Activated CD8-positive, alpha-beta T cell treated with anti-CD3 and anti-CD28 coated beads, Interleukin-2, amount 10 ng/mL, durations not matched to agents 7 days and 5 days (primary cell): ENCODE data around the gene ZNF527. TPM values are rescaled to one million over a fixed set of nuclear protein-coding genes. Genes with fewer than 3 reads are reported as not detected.
A peak's percentile ranks its signal among the peaks of the same experiment; 100 is the strongest.
"Not testable (repeated sequence)": the region's sequence is repeated elsewhere in the genome, so short reads cannot be mapped to it uniquely, and the experiment has no call there.

Source experiments
- ATAC-seq: fragments of 150-1000 bp; cut with Tn5 transposase; one replicate; pipeline ENCODE4 v1.10.0; 2021; ENCODE audit warnings: moderate library complexity
- CTCF ChIA-PET: fragments of 350-600 bp; sonication (Branson Sonifier 250); formaldehyde crosslinking; loops from one replicate; lab custom pipeline; 2021; ENCODE audit warnings: antibody characterized with exemption; lab: Charles Lee
- POLR2A ChIA-PET: fragments of 350-600 bp; sonication (Branson Sonifier 250); formaldehyde crosslinking; loops from one replicate; lab custom pipeline; 2021; ENCODE audit warnings: antibody characterized with exemption; lab: Charles Lee
- DNase-seq: peaks from one replicate; pipeline ENCODE4 v3.0.0-alpha.2; 2020
- H3K27ac Mint-ChIP-seq: one replicate; pipeline ENCODE4 v1.8.0; 2021; ENCODE audit warnings: mild to moderate bottlenecking, mixed read lengths
- H3K27me3 Mint-ChIP-seq: one replicate; pipeline ENCODE4 v1.8.0; 2021; ENCODE audit warnings: low read depth, mixed read lengths
- H3K36me3 Mint-ChIP-seq: one replicate; pipeline ENCODE4 v1.8.0; 2021; ENCODE audit warnings: low read depth, mixed read lengths
- H3K4me1 Mint-ChIP-seq: one replicate; pipeline ENCODE4 v1.8.0; 2021; ENCODE audit warnings: low read depth, mixed read lengths
- H3K4me3 Mint-ChIP-seq: one replicate; pipeline ENCODE4 v1.8.0; 2021; ENCODE audit warnings: mild to moderate bottlenecking, mixed read lengths
- H3K9me3 Mint-ChIP-seq: one replicate; pipeline ENCODE4 v1.8.0; 2022; ENCODE audit warnings: mixed read lengths; ENCODE audit not compliant: insufficient read depth
- total RNA-seq, 2 experiments: library from RNA; stranded (reverse); gene quantifications; one replicate each; pipeline ENCODE4 v1.2.3, GENCODE V29; 2021

The ZNF527 gene
- total RNA-seq, 2 experiments from 2014 or later, result 6.5 to 6.7 TPM

DNA sequence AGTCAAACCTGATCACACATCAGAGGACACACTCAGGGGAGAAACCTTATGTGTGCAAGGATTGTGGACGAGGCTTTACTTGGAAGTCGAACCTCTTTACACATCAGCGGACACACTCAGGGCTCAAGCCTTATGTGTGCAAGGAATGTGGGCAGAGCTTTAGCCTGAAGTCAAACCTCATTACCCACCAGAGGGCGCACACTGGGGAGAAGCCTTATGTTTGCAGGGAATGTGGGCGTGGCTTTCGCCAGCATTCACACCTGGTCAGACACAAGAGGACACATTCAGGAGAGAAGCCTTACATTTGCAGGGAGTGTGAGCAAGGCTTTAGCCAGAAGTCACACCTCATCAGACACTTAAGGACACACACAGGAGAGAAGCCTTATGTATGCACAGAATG lies 8.2 kb upstream of the ZNF527 start:
- Mint-ChIP-seq H3K27me3 (no peaks in the 10 kb centered on the region), H3K4me1 (no peaks in the 10 kb centered on the region), H3K27ac (no peak overlapping the region), H3K9me3 (peaks cover 58% of the 10 kb centered on the region), H3K4me3 (no peak overlapping the region), H3K36me3 (peaks cover 70% of the 10 kb centered on the region)
- DNase-seq (no peak), ATAC-seq (no peak)
- ChIA-PET CTCF (no interaction called here), POLR2A (no interaction called here)

DNA sequence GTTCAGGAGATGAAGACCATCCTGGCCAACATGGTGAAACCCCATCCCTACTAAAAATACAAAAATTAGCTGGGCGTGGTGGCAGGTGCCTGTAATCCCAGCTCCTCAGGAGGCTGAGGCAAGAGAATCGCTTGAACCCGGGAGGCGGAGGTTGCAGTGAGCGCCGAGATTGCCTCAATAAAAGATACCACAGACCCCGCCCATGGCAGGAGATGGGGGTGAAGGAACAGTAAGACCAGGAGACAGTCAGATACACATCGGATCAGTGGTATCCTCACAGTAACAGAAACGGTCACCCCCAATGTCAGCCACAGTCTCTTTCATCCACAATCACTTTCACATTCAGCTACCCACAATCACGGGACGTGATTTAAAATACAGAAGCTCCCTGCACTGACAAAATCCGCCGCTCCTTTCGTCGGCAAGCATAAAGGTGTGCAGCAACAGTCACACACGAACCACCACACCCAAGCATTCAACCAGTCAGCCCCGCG lies 466 bp upstream of the ZNF527 start:
- H3K4me1 Mint-ChIP-seq, result peaks cover 17% of the 10 kb centered on the region
- CTCF ChIA-PET, result interaction anchor here (1.0 to 1.4 kb wide), 3 partner anchors 60 to 520 kb away, joined by 3 to 6 read pairs (median 3); no protein-coding TSS in a partner anchor
- H3K9me3 Mint-ChIP-seq, result peaks cover 15% of the 10 kb centered on the region
- peak; percentile 58 for ATAC-seq
- peak overlapping the region; percentile 94 for H3K4me3 Mint-ChIP-seq
- H3K27ac Mint-ChIP-seq, result peak overlapping the region; percentile 92
- POLR2A ChIA-PET, result interaction anchor here (0.6 to 2.1 kb wide), 9 partner anchors 9 to 153 kb away, joined by 3 to 9 read pairs (median 4); partner anchors contain the start of genes ZNF383, ZNF569, ZNF570 and ZNF793
- DNase-seq, H3K27me3 Mint-ChIP-seq: not testable (repeated sequence)
- H3K36me3 Mint-ChIP-seq, result peaks cover 17% of the 10 kb centered on the region

DNA sequence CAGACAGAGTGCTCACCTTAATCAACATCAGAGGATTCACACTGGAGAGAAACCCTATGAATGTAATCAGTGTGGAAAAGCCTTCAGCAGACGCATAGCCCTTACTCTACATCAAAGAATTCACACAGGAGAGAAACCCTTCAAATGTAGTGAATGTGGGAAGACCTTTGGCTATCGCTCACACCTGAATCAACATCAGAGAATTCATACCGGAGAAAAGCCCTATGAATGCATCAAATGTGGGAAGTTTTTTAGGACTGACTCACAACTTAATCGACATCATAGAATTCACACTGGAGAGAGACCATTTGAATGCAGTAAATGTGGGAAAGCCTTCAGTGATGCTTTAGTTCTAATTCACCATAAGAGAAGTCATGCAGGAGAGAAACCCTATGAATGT lies 18.3 kb downstream of the ZNF527 start:
- ChIA-PET CTCF (no interaction called here), POLR2A (no interaction called here)
- no peaks in the 10 kb centered on the region for H3K4me1 Mint-ChIP-seq
- H3K27ac Mint-ChIP-seq, result no peak overlapping the region
- peaks cover 52% of the 10 kb centered on the region for H3K36me3 Mint-ChIP-seq
- ATAC-seq, result no peak
- no peak overlapping the region for H3K4me3 Mint-ChIP-seq
- H3K27me3 Mint-ChIP-seq, result no peaks in the 10 kb centered on the region
- DNase-seq, result no peak
- peaks cover 57% of the 10 kb centered on the region for H3K9me3 Mint-ChIP-seq

DNA sequence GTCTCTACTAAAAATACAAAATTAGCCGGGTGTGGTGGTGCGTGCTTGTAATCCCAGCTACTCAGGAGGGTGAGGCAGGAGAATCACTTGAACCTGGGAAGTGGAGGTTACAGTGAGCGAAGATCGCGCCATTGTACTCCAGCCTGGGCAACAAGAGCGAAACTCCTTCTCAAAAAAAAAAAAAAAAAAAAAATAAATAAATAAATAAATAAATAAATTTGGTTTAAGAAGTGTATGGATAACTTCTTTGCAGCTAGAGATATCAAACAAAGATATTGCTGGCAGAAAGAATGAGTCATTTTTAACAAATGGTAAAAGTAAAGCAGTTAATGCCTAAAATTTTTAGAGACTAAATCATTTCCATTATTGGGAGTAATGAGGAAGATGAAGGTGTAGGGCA lies 20.5 kb downstream of the ZNF527 start:
- ATAC-seq, POLR2A ChIA-PET, H3K4me3 Mint-ChIP-seq, H3K27ac Mint-ChIP-seq, H3K27me3 Mint-ChIP-seq, DNase-seq, CTCF ChIA-PET, H3K4me1 Mint-ChIP-seq: not testable (repeated sequence)
- Mint-ChIP-seq H3K9me3 (peaks cover 64% of the 10 kb centered on the region), H3K36me3 (peaks cover 35% of the 10 kb centered on the region)

DNA sequence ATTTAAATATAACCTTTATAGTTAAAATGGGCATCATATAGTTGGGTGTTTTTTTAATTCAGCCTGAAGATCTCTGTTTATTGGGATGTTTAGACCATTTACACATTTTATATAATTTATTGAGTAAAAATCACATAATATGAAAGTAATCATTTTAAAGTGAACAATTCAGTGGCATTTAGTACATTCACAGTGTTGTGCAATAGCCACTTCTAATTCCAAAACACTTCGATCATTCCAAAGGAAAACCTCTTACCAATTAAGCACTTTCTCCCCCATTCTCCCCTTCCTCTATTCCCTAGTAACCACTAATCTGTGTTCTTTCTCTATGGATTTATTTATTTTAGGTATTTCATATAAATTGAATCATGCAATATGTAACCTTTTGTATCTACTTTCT lies 30.2 kb downstream of the ZNF527 start:
- Mint-ChIP-seq H3K27me3 (no peaks in the 10 kb centered on the region), H3K4me1 (no peaks in the 10 kb centered on the region), H3K36me3 (peaks cover 4% of the 10 kb centered on the region), H3K9me3 (peaks cover 55% of the 10 kb centered on the region), H3K4me3 (no peak overlapping the region), H3K27ac (no peak overlapping the region)
- POLR2A ChIA-PET, result no interaction called here
- no peak for DNase-seq
- no peak for ATAC-seq
- CTCF ChIA-PET, result no interaction called here

DNA sequence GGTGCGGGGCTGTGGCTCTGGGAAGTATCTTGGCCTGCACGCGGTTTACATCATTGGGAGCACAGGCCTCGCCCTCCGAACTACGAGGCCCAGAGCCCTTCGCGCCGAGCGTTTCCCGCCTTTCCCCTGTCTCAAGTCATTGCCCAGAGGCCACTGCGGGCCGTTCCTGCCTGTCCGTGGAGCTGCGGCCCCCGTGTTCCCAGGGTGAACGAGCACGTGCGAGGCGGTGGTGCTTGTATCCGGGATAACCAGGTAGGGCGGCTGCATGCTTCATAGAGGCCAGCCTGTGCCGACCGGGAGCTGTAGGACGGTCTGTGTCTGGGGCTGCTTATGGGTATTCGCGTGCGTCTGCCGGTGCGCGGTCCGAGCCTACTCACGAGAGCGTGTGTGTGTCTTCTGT lies 32.5 kb downstream of the ZNF527 start:
- H3K36me3 Mint-ChIP-seq, result peaks cover 5% of the 10 kb centered on the region
- H3K27ac Mint-ChIP-seq, result no peak overlapping the region
- DNase-seq (no peak), ATAC-seq (no peak)
- POLR2A ChIA-PET, result no interaction called here
- no peaks in the 10 kb centered on the region for H3K27me3 Mint-ChIP-seq
- no peak overlapping the region for H3K4me3 Mint-ChIP-seq
- H3K9me3 Mint-ChIP-seq, result peaks cover 58% of the 10 kb centered on the region
- CTCF ChIA-PET, result no interaction called here
- no peaks in the 10 kb centered on the region for H3K4me1 Mint-ChIP-seq

DNA sequence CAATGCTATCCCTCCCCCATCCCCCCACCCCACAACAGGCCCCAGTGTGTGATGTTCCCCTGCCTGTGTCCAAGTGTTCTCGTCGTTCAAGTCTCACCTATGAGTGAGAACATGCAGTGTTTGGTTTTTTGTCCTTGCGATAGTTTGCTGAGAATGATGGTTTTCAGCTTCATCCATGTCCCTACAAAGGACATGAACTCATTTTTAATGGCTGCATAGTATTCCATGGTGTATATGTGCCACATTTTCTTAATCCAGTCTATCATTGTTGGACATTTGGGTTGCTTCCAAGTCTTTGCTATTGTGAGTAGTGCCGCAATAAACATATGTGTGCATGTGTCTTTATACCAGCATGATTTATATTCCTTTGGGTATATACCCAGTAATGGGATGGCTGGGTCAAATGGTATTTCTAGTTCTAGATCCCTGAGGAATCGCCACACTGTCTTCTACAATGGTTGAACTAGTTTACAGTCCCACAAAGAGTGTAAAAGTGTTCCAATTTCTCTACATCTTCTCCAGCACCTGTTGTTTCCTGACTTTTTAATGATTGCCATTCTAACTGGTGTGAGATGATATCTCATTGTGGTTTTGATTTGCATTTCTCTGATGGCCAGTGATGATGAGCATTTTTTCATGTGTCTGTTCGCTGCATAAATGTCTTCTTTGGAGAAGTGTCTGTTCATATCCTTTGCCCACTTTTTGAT lies 35.4 kb downstream of the ZNF527 start:
- H3K36me3 Mint-ChIP-seq, POLR2A ChIA-PET, DNase-seq, H3K4me3 Mint-ChIP-seq, CTCF ChIA-PET, H3K4me1 Mint-ChIP-seq, ATAC-seq, H3K27ac Mint-ChIP-seq, H3K27me3 Mint-ChIP-seq: not testable (repeated sequence)
- H3K9me3 Mint-ChIP-seq, result peaks cover 62% of the 10 kb centered on the region

DNA sequence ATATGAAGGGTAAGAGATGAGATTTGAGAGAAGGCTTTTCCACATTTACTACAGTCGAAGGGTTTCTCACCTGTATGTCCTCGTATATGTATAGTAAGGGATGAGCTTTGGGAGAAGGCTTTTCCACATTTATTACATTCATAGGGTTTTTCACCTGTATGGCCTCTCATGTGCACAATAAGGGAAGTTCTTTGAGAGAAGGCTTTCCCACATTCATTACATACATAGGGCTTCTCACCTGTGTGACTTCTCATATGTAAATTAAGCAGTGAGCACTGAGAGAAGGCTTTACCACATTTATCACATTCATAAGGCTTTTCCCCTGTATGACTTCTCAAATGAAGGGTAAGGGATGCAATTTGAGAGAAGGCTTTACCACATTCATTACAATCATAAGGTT lies 41.8 kb downstream of the ZNF527 start:
- H3K27me3 Mint-ChIP-seq, result no peaks in the 10 kb centered on the region
- no peaks in the 10 kb centered on the region for H3K4me1 Mint-ChIP-seq
- DNase-seq, result no peak
- no peak overlapping the region for H3K4me3 Mint-ChIP-seq
- peaks cover 67% of the 10 kb centered on the region for H3K9me3 Mint-ChIP-seq
- POLR2A ChIA-PET, result no interaction called here
- CTCF ChIA-PET, result no interaction called here
- no peak for ATAC-seq
- peaks cover 44% of the 10 kb centered on the region for H3K36me3 Mint-ChIP-seq
- no peak overlapping the region for H3K27ac Mint-ChIP-seq

DNA sequence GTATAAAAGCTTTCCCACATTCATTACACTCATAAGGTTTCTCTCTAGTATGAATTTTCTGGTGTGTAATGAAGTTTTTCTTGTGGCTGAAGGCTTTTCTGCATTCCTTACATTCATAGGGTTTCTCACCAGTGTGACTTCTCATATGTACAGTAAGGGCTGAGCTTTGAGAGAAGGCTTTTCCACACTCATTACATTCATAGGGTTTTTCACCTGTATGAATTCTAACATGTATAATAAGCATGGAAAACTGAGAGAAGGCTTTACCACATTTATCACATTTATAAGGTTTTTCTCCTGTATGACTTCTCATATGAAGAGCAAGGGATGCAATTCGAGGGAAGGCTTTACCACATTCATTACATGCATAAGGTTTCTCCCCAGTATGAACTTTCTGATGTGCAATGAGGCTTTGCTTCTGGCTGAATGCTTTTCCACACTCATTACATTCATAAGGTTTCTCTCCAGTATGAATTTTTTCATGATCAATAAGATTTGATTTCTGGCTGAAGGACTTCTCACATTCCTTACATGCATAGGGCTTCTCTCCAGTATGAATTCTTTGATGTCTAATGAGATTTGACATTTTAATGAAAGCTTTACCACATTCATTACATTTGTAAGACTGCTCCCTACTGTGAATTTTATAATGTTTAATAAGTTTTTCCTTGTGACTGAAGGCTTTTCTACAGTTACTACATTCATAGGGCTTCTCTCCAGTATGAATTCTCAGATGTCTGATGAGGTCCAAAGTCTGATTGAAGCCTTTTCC lies 42.6 kb downstream of the ZNF527 start:
- Mint-ChIP-seq H3K4me3 (no peak overlapping the region), H3K27me3 (no peaks in the 10 kb centered on the region), H3K4me1 (no peaks in the 10 kb centered on the region), H3K36me3 (peaks cover 46% of the 10 kb centered on the region), H3K9me3 (peaks cover 65% of the 10 kb centered on the region), H3K27ac (no peak overlapping the region)
- ATAC-seq, result no peak
- ChIA-PET POLR2A (no interaction called here), CTCF (no interaction called here)
- DNase-seq, result no peak

Other genes starting within 250 kb of the ZNF527 start
- gene ZNF585A, start 198.4 kb upstream of the ZNF527 start, total RNA-seq, result 1 to 10 TPM; 7.9 TPM
- 10 to 100 TPM; 10.0 to 12.0 TPM for gene ZNF585B, start 160.6 kb upstream of the ZNF527 start, total RNA-seq
- gene ZNF383, start 152.9 kb upstream of the ZNF527 start, total RNA-seq, result 10 to 100 TPM; 10.5 to 11.2 TPM
- 1 to 10 TPM; 7.1 to 9.1 TPM for gene ZNF569, start 96.3 kb downstream of the ZNF527 start, total RNA-seq
- gene ZNF570, start 98.3 kb downstream of the ZNF527 start, total RNA-seq, result 1 to 10 TPM; 5.3 to 6.1 TPM
- 1 to 10 TPM; 4.7 to 6.0 TPM for gene ZNF793, start 135.8 kb downstream of the ZNF527 start, total RNA-seq
- gene ZNF571, start 223.7 kb downstream of the ZNF527 start, total RNA-seq, result 1 to 10 TPM; 2.2 to 3.7 TPM
- 1 to 10 TPM; 1.2 to 1.4 TPM for gene ZNF540, start 223.8 kb downstream of the ZNF527 start, total RNA-seq